ENCODE results near the gene AHNAK.

DNA sequence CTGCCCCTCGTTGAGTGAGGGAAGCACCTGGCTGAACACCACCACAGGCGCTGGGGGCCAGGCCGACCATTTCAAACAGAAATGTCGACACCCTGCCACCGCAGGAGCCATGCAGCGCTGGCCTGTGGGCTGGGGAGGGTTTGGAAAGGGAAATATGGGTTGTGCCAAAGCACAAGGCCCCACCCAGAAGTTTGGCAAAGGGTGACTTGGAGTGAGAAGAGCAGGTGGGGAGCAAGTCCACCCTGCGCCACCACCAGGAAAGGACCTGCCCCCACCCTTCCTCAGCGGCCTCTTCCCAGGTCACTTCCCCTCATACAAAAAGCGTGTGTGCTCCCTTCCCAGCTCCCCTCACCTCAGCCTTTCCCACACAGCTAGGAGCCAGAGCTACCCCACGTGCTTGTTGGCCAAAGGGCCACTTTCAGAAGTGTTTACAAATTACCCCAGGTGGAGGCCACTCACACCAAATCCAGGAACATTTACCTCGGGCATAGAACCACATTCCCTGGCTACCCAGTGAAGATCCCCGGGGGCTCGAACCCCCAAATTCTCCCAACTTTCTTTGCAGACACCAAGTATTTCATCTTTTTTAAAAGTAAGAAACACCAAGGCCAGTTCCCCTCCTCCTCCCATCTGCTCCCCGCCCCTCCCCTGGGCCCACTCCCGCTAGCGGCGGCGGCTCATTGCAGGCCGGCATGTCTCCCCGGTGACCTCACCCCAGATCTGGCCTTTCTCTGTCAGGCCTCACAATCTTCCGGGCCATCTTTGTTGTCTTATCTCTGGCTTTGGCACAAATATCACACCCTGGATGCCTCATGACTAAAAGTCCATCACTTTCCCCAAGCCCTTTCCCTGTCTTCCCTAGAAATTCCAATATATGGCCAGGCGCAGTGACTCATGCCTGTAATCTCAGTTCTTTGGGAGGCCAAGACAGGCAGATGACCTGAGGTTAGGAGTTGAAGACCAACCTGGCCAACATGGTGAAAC is 148.3 kb downstream of the AHNAK start:
- TF ChIP-seq, protein P1, sequence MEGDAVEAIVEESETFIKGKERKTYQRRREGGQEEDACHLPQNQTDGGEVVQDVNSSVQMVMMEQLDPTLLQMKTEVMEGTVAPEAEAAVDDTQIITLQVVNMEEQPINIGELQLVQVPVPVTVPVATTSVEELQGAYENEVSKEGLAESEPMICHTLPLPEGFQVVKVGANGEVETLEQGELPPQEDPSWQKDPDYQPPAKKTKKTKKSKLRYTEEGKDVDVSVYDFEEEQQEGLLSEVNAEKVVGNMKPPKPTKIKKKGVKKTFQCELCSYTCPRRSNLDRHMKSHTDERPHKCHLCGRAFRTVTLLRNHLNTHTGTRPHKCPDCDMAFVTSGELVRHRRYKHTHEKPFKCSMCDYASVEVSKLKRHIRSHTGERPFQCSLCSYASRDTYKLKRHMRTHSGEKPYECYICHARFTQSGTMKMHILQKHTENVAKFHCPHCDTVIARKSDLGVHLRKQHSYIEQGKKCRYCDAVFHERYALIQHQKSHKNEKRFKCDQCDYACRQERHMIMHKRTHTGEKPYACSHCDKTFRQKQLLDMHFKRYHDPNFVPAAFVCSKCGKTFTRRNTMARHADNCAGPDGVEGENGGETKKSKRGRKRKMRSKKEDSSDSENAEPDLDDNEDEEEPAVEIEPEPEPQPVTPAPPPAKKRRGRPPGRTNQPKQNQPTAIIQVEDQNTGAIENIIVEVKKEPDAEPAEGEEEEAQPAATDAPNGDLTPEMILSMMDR (IDR thresholded peaks at IDR 0.05): no peak
- TF ChIP-seq POLR2A (IDR thresholded peaks at IDR 0.05): no peak

Measured in lower leg skin (tissue), 3 donors.